ENCODE data around the gene CPNE7. TPM values are rescaled to one million over a fixed set of nuclear protein-coding genes. Genes with fewer than 3 reads are reported as not detected.

CPNE7 gene
- total and polyA plus RNA-seq, 2 of the 13 experiments (the other 11 are each of a cell fraction or from before 2014, with no cell fraction given) = 0.59 TPM; not detected in 1

DNA sequence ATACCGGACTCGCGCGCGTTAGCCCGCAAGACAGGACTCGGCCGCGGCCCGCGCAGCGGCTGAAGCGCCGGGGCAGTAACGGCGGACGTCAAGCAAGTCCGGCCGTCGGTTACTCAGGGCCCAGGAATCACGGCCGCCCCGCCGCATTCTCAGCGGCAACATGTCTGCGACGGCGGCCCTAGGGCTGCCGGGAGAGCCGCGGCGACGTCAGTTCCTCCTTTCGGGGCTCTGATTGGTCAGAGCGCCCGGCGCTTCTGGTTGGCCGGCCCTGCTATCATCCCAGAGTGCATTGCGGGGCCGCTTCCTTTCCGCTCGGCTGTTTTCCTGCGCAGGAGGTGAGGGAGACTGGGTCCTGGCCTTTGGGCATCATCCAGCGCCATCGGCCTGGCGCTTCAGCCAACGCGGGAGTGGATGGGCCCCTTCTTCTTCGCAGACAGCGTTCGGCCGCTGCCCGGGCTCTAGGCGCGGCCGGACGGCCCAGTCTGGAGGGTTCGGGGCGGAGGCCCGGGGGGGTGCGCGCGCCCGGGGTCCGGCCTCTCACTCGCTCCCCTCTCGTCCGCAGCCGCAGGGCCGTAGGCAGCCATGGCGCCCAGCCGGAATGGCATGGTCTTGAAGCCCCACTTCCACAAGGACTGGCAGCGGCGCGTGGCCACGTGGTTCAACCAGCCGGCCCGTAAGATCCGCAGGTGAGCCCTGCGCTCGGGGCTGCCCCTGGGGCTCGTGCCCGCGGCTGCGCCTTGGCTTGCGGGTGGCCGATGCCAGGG is 15.0 kb upstream of the CPNE7 start, which contains the start of gene RPL13 (continued):
- TF ChIP-seq ARNTL (CRISPR knock-in tag; IDR thresholded peaks at IDR 0.05) = no peak; the same call in 1 of the 2 replicates
- no peak for TF ChIP-seq SSRP1 (CRISPR knock-in tag; IDR thresholded peaks at IDR 0.05)
- TF ChIP-seq, protein P1, sequence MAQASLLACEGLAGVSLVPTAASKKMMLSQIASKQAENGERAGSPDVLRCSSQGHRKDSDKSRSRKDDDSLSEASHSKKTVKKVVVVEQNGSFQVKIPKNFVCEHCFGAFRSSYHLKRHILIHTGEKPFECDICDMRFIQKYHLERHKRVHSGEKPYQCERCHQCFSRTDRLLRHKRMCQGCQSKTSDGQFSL (CRISPR knock-in tag; IDR thresholded peaks at IDR 0.05) = peak; percentile 83; the same call in 1 of the 2 replicates
- peak; percentile 93 for TF ChIP-seq HOXA3 (CRISPR knock-in tag; IDR thresholded peaks at IDR 0.05)
- no peak for TF ChIP-seq ZNF354B (CRISPR knock-in tag; IDR thresholded peaks at IDR 0.05)
- TF ChIP-seq SYNCRIP (IDR thresholded peaks at IDR 0.05; ENCODE audit: insufficient read depth, low read depth, low read length) = no peak
- TF ChIP-seq CREM (IDR thresholded peaks at IDR 0.05) = peak; percentile 96
- peak; percentile 36; the same call in 1 of the 2 replicates for TF ChIP-seq CREM (CRISPR knock-in tag; IDR thresholded peaks at IDR 0.05)
- TF ChIP-seq, protein P2, sequence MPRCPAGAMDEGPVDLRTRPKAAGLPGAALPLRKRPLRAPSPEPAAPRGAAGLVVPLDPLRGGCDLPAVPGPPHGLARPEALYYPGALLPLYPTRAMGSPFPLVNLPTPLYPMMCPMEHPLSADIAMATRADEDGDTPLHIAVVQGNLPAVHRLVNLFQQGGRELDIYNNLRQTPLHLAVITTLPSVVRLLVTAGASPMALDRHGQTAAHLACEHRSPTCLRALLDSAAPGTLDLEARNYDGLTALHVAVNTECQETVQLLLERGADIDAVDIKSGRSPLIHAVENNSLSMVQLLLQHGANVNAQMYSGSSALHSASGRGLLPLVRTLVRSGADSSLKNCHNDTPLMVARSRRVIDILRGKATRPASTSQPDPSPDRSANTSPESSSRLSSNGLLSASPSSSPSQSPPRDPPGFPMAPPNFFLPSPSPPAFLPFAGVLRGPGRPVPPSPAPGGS (CRISPR knock-in tag; IDR thresholded peaks at IDR 0.05) = peak; percentile 93
- 0 out of 2 replicates have a peak, but pooled peaks have one; percentile 29 for TF ChIP-seq MLXIP (CRISPR knock-in tag; IDR thresholded peaks at IDR 0.05; ENCODE audit: borderline replicate concordance)
- no peak for TF ChIP-seq TRIM24 (CRISPR knock-in tag; IDR thresholded peaks at IDR 0.05)
- TF ChIP-seq PAWR (CRISPR knock-in tag; IDR thresholded peaks at IDR 0.05; ENCODE audit: borderline replicate concordance) = no peak
- TF ChIP-seq NFE2L2 (IDR thresholded peaks at IDR 0.05; ENCODE audit: low read length) = 0 out of 2 replicates have a peak, but pooled peaks have one; percentile 4
- TF ChIP-seq, protein P3, sequence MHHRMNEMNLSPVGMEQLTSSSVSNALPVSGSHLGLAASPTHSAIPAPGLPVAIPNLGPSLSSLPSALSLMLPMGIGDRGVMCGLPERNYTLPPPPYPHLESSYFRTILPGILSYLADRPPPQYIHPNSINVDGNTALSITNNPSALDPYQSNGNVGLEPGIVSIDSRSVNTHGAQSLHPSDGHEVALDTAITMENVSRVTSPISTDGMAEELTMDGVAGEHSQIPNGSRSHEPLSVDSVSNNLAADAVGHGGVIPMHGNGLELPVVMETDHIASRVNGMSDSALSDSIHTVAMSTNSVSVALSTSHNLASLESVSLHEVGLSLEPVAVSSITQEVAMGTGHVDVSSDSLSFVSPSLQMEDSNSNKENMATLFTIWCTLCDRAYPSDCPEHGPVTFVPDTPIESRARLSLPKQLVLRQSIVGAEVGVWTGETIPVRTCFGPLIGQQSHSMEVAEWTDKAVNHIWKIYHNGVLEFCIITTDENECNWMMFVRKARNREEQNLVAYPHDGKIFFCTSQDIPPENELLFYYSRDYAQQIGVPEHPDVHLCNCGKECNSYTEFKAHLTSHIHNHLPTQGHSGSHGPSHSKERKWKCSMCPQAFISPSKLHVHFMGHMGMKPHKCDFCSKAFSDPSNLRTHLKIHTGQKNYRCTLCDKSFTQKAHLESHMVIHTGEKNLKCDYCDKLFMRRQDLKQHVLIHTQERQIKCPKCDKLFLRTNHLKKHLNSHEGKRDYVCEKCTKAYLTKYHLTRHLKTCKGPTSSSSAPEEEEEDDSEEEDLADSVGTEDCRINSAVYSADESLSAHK (CRISPR knock-in tag; IDR thresholded peaks at IDR 0.05; ENCODE audit: borderline replicate concordance) = 0 out of 2 replicates have a peak, but pooled peaks have one; percentile 41
- TF ChIP-seq NR2F1 (CRISPR knock-in tag; IDR thresholded peaks at IDR 0.05) = peak in 1 of 2 experiments; percentile 60; a peak in 2 of 4 replicates
- no peak for TF ChIP-seq TEAD2 (CRISPR knock-in tag; IDR thresholded peaks at IDR 0.05)
- peak; percentile 78 for TF ChIP-seq ZNF335 (CRISPR knock-in tag; IDR thresholded peaks at IDR 0.05)
- TF ChIP-seq ZSCAN30 (CRISPR knock-in tag; IDR thresholded peaks at IDR 0.05) = no peak; the same call in 1 of the 2 replicates
- no peak for TF ChIP-seq MBD4 (IDR thresholded peaks at IDR 0.05; ENCODE audit: borderline replicate concordance, low read length)
- TF ChIP-seq, protein P4, sequence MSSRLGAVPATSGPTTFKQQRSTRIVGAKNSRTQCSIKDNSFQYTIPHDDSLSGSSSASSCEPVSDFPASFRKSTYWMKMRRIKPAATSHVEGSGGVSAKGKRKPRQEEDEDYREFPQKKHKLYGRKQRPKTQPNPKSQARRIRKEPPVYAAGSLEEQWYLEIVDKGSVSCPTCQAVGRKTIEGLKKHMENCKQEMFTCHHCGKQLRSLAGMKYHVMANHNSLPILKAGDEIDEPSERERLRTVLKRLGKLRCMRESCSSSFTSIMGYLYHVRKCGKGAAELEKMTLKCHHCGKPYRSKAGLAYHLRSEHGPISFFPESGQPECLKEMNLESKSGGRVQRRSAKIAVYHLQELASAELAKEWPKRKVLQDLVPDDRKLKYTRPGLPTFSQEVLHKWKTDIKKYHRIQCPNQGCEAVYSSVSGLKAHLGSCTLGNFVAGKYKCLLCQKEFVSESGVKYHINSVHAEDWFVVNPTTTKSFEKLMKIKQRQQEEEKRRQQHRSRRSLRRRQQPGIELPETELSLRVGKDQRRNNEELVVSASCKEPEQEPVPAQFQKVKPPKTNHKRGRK (CRISPR knock-in tag; IDR thresholded peaks at IDR 0.05) = no peak

Measured in HepG2 (cell line).